B cell (primary cell): ENCODE results near the gene RAD9A. TPM values are rescaled to one million over a fixed set of nuclear protein-coding genes. Genes with fewer than 3 reads are reported as not detected.
"Not testable (repeated sequence)": the region's sequence is repeated elsewhere in the genome, so short reads cannot be mapped to it uniquely, and the experiment has no call there.

Experiments
- ATAC-seq: fragments of 200-7000 bp; cut with Tn5 transposase; one replicate; pipeline ENCODE4 v1.10.0; 2021; ENCODE audit warnings: low read depth, mild to moderate bottlenecking, moderate number of reproducible peaks, moderate library complexity
- CTCF ChIA-PET: fragments of 350-600 bp; sonication (Branson Sonifier 250); formaldehyde crosslinking; loops from one replicate; lab custom pipeline; 2021; ENCODE audit warnings: antibody characterized with exemption, inconsistent platforms; lab: Charles Lee
- POLR2A ChIA-PET: fragments of 350-600 bp; sonication (Branson Sonifier 250); formaldehyde crosslinking; loops from one replicate; lab custom pipeline; 2021; ENCODE audit warnings: antibody characterized with exemption; lab: Charles Lee
- DNase-seq: peaks from one replicate; pipeline ENCODE4 v3.0.0; 2013
- H2AFZ ChIP-seq: 2 replicates; pipeline ENCODE4 v1.6.1; 2012; ENCODE audit warnings: mild to moderate bottlenecking, low read depth, low read length; ENCODE audit not compliant: insufficient read depth, poor library complexity, severe bottlenecking
- H3K27ac ChIP-seq, 2 donors: 1 replicate in 1 of 2; 2 replicates in 1 of 2; pipeline ENCODE4 v1.5.1; 2012 to 2013; ENCODE audit warnings: low read length in 2 of 2, mild to moderate bottlenecking in 2 of 2, moderate library complexity in 1 of 2
- H3K27me3 ChIP-seq, 4 experiments: fragments of 200-600 bp in 1 of 4; sonication (generic) in 1 of 4; replicated peaks in 1 of 4; 1 replicate in 2 of 4; 2 replicates in 2 of 4; pipeline versions ENCODE4 v1.6.1 to v1.7.0; 2013 to 2016; ENCODE audit warnings: low read length in 3 of 4, mild to moderate bottlenecking in 2 of 4, mixed read lengths in 1 of 4, moderate library complexity in 1 of 4; ENCODE audit not compliant: insufficient read depth in 4 of 4, control insufficient read depth in 3 of 4; ENCODE audit errors: control extremely low read depth in 1 of 4
- H3K36me3 ChIP-seq, 2 experiments: replicated peaks in 1 of 2; 1 replicate in 1 of 2; 2 replicates in 1 of 2; pipeline versions ENCODE4 v1.6.1 to v1.7.1; 2013; ENCODE audit warnings: low read length in 1 of 2; ENCODE audit not compliant: insufficient read depth in 2 of 2, control insufficient read depth in 1 of 2; ENCODE audit errors: control extremely low read depth in 1 of 2, extremely low read depth in 1 of 2
- H3K4me1 ChIP-seq, 2 donors: fragments of 200-600 bp in 1 of 2; sonication (generic) in 1 of 2; 1 replicate in 1 of 2; 2 replicates in 1 of 2; pipeline versions ENCODE4 v1.5.1 to v1.6.1; 2013 to 2017; ENCODE audit warnings: low read length in 2 of 2; ENCODE audit not compliant: control insufficient read depth in 2 of 2, insufficient read depth in 2 of 2
- H3K4me2 ChIP-seq: replicated peaks from 2 replicates; pipeline ENCODE3; 2012; ENCODE audit warnings: mild to moderate bottlenecking, low read depth, low read length; ENCODE audit not compliant: poor library complexity, severe bottlenecking
- H3K4me3 ChIP-seq, 5 experiments: fragments of 200-600 bp in 1 of 5; sonication (generic) in 1 of 5; 1 replicate in 3 of 5; 2 replicates in 2 of 5; pipeline versions ENCODE4 v1.5.1 to v1.7.0; 2011 to 2016; ENCODE audit warnings: low read length in 4 of 5, mild to moderate bottlenecking in 4 of 5, low read depth in 2 of 5, control low read depth in 1 of 5, moderate library complexity in 1 of 5; ENCODE audit not compliant: insufficient read depth in 1 of 5; ENCODE audit errors: control extremely low read depth in 1 of 5, extremely low read depth in 1 of 5
- H3K79me2 ChIP-seq: fragments of 200-600 bp; sonication (generic); one replicate; pipeline ENCODE4 v1.6.0; 2016; ENCODE audit warnings: low read length; ENCODE audit not compliant: control insufficient read depth, insufficient read depth
- H3K9ac ChIP-seq: fragments of 200-600 bp; sonication (generic); 2 replicates; pipeline ENCODE4 v1.6.1; 2017; ENCODE audit warnings: mild to moderate bottlenecking, low read length, moderate library complexity
- H3K9me3 ChIP-seq, 3 donors: one replicate each; pipeline versions ENCODE4 v1.6.1 to v1.7.1; 2013; ENCODE audit warnings: low read length in 2 of 3; ENCODE audit not compliant: control insufficient read depth in 2 of 3, insufficient read depth in 1 of 3; ENCODE audit errors: control extremely low read depth in 1 of 3
- H4K20me1 ChIP-seq: 2 replicates; pipeline ENCODE4 v1.6.0; 2012; ENCODE audit warnings: mild to moderate bottlenecking, low read length; ENCODE audit not compliant: insufficient read depth, control insufficient read depth, poor library complexity, severe bottlenecking
- H3K27ac Mint-ChIP-seq: one replicate; pipeline ENCODE4 v1.8.0; 2021; ENCODE audit warnings: mixed read lengths
- H3K27me3 Mint-ChIP-seq: one replicate; pipeline ENCODE4 v1.8.0; 2021; ENCODE audit warnings: mixed read lengths
- H3K4me1 Mint-ChIP-seq: one replicate; pipeline ENCODE4 v1.8.0; 2021; ENCODE audit warnings: mixed read lengths
- H3K4me3 Mint-ChIP-seq: one replicate; pipeline ENCODE4 v1.8.0; 2021; ENCODE audit warnings: mixed read lengths
- H3K9me3 Mint-ChIP-seq: one replicate; pipeline ENCODE4 v1.8.0; 2022; ENCODE audit warnings: mixed read lengths; ENCODE audit not compliant: insufficient read depth
- CTCF ChIP-seq: fragments of 200-600 bp; IDR thresholded peaks from one replicate; pipeline ENCODE4 v1.8.0; 2022; ENCODE audit warnings: antibody characterized with exemption, mild to moderate bottlenecking
- EZH2 ChIP-seq: IDR thresholded peaks from 2 replicates; pipeline ENCODE4 v1.6.1; 2012; ENCODE audit warnings: borderline replicate concordance, low read depth, mild to moderate bottlenecking, moderate library complexity, low read length; ENCODE audit not compliant: insufficient read depth, poor library complexity, severe bottlenecking
- WGBS: methylation state at CpG from one replicate; pipeline ENCODE4 v1.1.5; 2013; ENCODE audit warnings: missing lambda C conversion rate; ENCODE audit not compliant: insufficient coverage; 5-methylcytosine and 5-hydroxymethylcytosine counted together
- intact Hi-C: fragments of 100-400 bp; cut with micrococcal nuclease; formaldehyde crosslinking; loops from one replicate; pipeline ENCODE4 v1.10.0; 2022
- polyA plus RNA-seq: library from polyadenylated mRNA; depleted of rRNA; stranded (reverse); fragments of >200 nt; gene quantifications from 2 replicates; pipeline ENCODE4 v1.2.3, GENCODE V29; 2012
- total RNA-seq, 2 donors: library from RNA; stranded (reverse); fragments of 120-200 nt in 1 of 2; gene quantifications; 1 replicate in 1 of 2; 2 replicates in 1 of 2; pipeline versions ENCODE4 v1.2.3 to v1.2.4, GENCODE V29; 2013 to 2022

Gene RAD9A
- total and polyA plus RNA-seq, 2 donors (not counting 1 experiment from before 2014, with no cell fraction given): 50.6 to 76.8 TPM

GRCh38 chr11:67403085-67403484, 11.3 kb downstream of the RAD9A start:
- Histone ChIP-seq H3K79me2 (peaks cover 97% of the 10 kb centered on the region), H3K4me1 (peaks cover 67 to 80% of the 10 kb centered on the region in 2 donors), H3K9ac (peak overlapping the region; percentile 89), H3K27ac (peak overlapping the region; percentile 63 to 83), H3K36me3 (peaks cover 2 to 59% of the 10 kb centered on the region in 2 experiments), H4K20me1 (peaks cover 77% of the 10 kb centered on the region), H3K4me2 (peak overlapping the region; percentile 89), H3K4me3 (peak overlapping the region in 4 of 5 experiments; percentile 92 to 99 (median 98))
- not testable (repeated sequence) for H3K9me3 ChIP-seq, H3K27me3 ChIP-seq, H2AFZ ChIP-seq, ATAC-seq, H3K9me3 Mint-ChIP-seq, DNase-seq, H3K27me3 Mint-ChIP-seq
- ChIA-PET POLR2A (interaction anchor here (0.6 to 6.8 kb wide), 19 partner anchors 10 to 104 kb away, joined by 3 to 195 read pairs (median 8); partner anchors contain the start of genes AIP, CARNS1, CDK2AP2 and CLCF1), CTCF (interaction anchor here (0.7 to 5.7 kb wide), 15 partner anchors 10 to 110 kb away, joined by 3 to 121 read pairs (median 16); partner anchors contain the start of genes AIP, PITPNM1, POLD4 and PTPRCAP)
- Mint-ChIP-seq H3K4me1 (peaks cover 69% of the 10 kb centered on the region), H3K27ac (peak overlapping the region; percentile 100), H3K4me3 (peak overlapping the region; percentile 93)
- intact Hi-C loops: loop anchor here (1.0 to 10.0 kb wide), 5 partner anchors 18 to 182 kb away; partner anchors contain the start of genes GSTP1, PTPRCAP and RPS6KB2
- WGBS: 76% methylated on average over 6 of the region's 9 CpGs

GRCh38 chr11:67404515-67405195, 12.9 kb downstream of the RAD9A start:
- peak overlapping the region; percentile 82 to 99 (median 96) for H3K4me3 ChIP-seq
- H3K36me3 ChIP-seq: peaks cover 0 to 52% of the 10 kb centered on the region in 2 experiments
- WGBS: 17% methylated on average over 7 of the region's 13 CpGs
- H2AFZ ChIP-seq: no peak overlapping the region
- intact Hi-C loops: loop anchor here (10.0 kb wide), 1 partner anchor 180 kb away; the partner anchor contains the start of gene GSTP1
- H3K27me3 Mint-ChIP-seq: no peaks in the 10 kb centered on the region
- DNase-seq: no peak
- H3K4me2 ChIP-seq: peak overlapping the region; percentile 89
- H3K9ac ChIP-seq: peak overlapping the region; percentile 89
- peak overlapping the region; percentile 93 for H3K4me3 Mint-ChIP-seq
- no peak for ATAC-seq
- peaks cover 77 to 87% of the 10 kb centered on the region in 2 donors for H3K4me1 ChIP-seq
- ChIA-PET CTCF (interaction anchor here (1.3 to 5.7 kb wide), 8 partner anchors 8 to 64 kb away, joined by 3 to 121 read pairs (median 30); partner anchors contain the start of genes PTPRCAP, RPS6KB2 and TMEM134), POLR2A (interaction anchor here (1.4 to 6.8 kb wide), 11 partner anchors 8 to 103 kb away, joined by 3 to 195 read pairs (median 15); partner anchors contain the start of genes AIP, CARNS1, CDK2AP2 and PITPNM1)
- H3K27ac ChIP-seq: peak overlapping the region; percentile 63 to 83
- H3K27me3 ChIP-seq: no peaks in the 10 kb centered on the region
- H3K4me1 Mint-ChIP-seq: peaks cover 74% of the 10 kb centered on the region
- H3K79me2 ChIP-seq: peaks cover 86% of the 10 kb centered on the region
- TF ChIP-seq EZH2: no peak
- no peak for TF ChIP-seq CTCF
- peaks cover 65% of the 10 kb centered on the region for H4K20me1 ChIP-seq
- H3K9me3 Mint-ChIP-seq: no peaks in the 10 kb centered on the region
- peaks cover 0 to 2% (median 0%) of the 10 kb centered on the region in 3 donors for H3K9me3 ChIP-seq
- H3K27ac Mint-ChIP-seq: peak overlapping the region; percentile 100
